Measurements from ENCODE around the gene ERCC6. TPM values are rescaled to one million over a fixed set of nuclear protein-coding genes. Genes with fewer than 3 reads are reported as not detected.

The ERCC6 gene
- total RNA-seq, 1 experiment from 2014 or later = 36.7 TPM

DNA sequence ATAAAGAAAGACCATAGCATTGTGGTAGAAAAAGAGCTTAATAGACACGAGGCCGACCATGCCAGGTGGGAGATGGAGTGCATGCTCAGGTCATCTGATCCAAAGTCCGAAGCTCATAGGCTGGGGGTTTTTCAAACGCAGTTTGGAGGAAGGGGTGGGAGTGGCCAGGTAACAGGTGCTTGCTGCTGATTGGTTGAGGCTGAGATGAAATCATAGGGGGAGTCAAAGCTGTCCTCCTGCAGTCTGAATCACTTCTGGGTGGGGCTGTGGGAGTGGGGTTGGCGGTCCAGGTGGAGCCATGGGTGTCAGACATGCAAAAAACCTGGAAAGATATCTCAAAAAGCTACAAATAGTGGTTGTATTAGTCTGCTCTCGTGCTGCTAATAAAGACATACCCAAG, 2.8 kb upstream of the ERCC6 start:
- Histone ChIP-seq H3K79me2 (ENCODE audit: low read length) (peaks cover 19% of the 10 kb centered on the region), H3F3A (ENCODE audit: low read length, unreplicated experiment) (no peaks in the 10 kb centered on the region), H3K9me3 (ENCODE audit: low read length) (peaks cover 9% of the 10 kb centered on the region), H3K27ac (ENCODE audit: low read length) (no peak overlapping the region), H3K27me3 (ENCODE audit: low read length) (no peaks in the 10 kb centered on the region), H3K4me2 (ENCODE audit: low read length) (no peak overlapping the region), H3K4me1 (ENCODE audit: insufficient read depth, low read length) (peaks cover 23% of the 10 kb centered on the region), H3K36me3 (ENCODE audit: low read depth, low read length) (peaks cover 6% of the 10 kb centered on the region; the same call in 1 of the 2 replicates), H2AFZ (ENCODE audit: low read length) (no peak overlapping the region), H4K20me1 (ENCODE audit: low read length) (no peaks in the 10 kb centered on the region), H3K4me3 (ENCODE audit: low read length) (no peak overlapping the region), H3K9me2 (replicated peaks; ENCODE audit: low read length) (no peaks in the 10 kb centered on the region), H3K9ac (ENCODE audit: low read length) (no peak overlapping the region)
- DNase-seq (no peak), ATAC-seq (no peak)
- ChIA-PET POLR2A (ENCODE audit: unreplicated experiment) (no interaction called here), CTCF (no interaction called here)
- intact Hi-C loops (cut with micrococcal nuclease) = no loop called here
- BruUV-seq (replicated peaks) = no TSS peak
- TF ChIP-seq, protein P1, sequence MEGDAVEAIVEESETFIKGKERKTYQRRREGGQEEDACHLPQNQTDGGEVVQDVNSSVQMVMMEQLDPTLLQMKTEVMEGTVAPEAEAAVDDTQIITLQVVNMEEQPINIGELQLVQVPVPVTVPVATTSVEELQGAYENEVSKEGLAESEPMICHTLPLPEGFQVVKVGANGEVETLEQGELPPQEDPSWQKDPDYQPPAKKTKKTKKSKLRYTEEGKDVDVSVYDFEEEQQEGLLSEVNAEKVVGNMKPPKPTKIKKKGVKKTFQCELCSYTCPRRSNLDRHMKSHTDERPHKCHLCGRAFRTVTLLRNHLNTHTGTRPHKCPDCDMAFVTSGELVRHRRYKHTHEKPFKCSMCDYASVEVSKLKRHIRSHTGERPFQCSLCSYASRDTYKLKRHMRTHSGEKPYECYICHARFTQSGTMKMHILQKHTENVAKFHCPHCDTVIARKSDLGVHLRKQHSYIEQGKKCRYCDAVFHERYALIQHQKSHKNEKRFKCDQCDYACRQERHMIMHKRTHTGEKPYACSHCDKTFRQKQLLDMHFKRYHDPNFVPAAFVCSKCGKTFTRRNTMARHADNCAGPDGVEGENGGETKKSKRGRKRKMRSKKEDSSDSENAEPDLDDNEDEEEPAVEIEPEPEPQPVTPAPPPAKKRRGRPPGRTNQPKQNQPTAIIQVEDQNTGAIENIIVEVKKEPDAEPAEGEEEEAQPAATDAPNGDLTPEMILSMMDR (conservative IDR thresholded peaks at IDR 0.05; ENCODE audit: low read depth, low read length) = no peak; the same call in 1 of the 2 replicates
- TF ChIP-seq EZH2phosphoT487 (IDR thresholded peaks at IDR 0.05; ENCODE audit: borderline replicate concordance, low read length) (no peak), EZH2 (IDR thresholded peaks at IDR 0.05; ENCODE audit: low read length, unreplicated experiment) (no peak)

GRCh38 chr10:49540056-49540797, 1.3 kb upstream of the ERCC6 start:
- H3K79me2 ChIP-seq (ENCODE audit: low read length) = peaks cover 34% of the 10 kb centered on the region
- no peaks in the 10 kb centered on the region for H3F3A ChIP-seq (ENCODE audit: low read length, unreplicated experiment)
- H3K9me3 ChIP-seq (ENCODE audit: low read length) = peaks cover 8% of the 10 kb centered on the region
- ChIA-PET CTCF (interaction anchor here (0.6 kb wide), 1 partner anchor 504 kb away, joined by 3 read pairs; no protein-coding TSS in a partner anchor), POLR2A (ENCODE audit: unreplicated experiment) (interaction anchor here (0.6 to 2.0 kb wide), 5 partner anchors 8 to 491 kb away, joined by 3 to 34 read pairs (median 7); no protein-coding TSS in a partner anchor)
- ATAC-seq (no peak), DNase-seq (no peak)
- peaks cover 37% of the 10 kb centered on the region for H3K4me1 ChIP-seq (ENCODE audit: insufficient read depth, low read length)
- BruUV-seq (replicated peaks) = no TSS peak
- peak overlapping the region; percentile 75; the same call in 1 of the 2 replicates for H3K27ac ChIP-seq (ENCODE audit: low read length)
- peak overlapping the region; percentile 87 for H3K4me2 ChIP-seq (ENCODE audit: low read length)
- H3K9me2 ChIP-seq (replicated peaks; ENCODE audit: low read length) = no peaks in the 10 kb centered on the region
- TF ChIP-seq EZH2 (IDR thresholded peaks at IDR 0.05; ENCODE audit: low read length, unreplicated experiment) = no peak
- no peak for TF ChIP-seq EZH2phosphoT487 (IDR thresholded peaks at IDR 0.05; ENCODE audit: borderline replicate concordance, low read length)
- TF ChIP-seq, protein P1 (conservative IDR thresholded peaks at IDR 0.05; ENCODE audit: low read depth, low read length) = no peak
- peak overlapping the region; percentile 73; the same call in 1 of the 2 replicates for H3K9ac ChIP-seq (ENCODE audit: low read length)
- H3K4me3 ChIP-seq (ENCODE audit: low read length) = peak overlapping the region; percentile 75
- H3K27me3 ChIP-seq (ENCODE audit: low read length) = no peaks in the 10 kb centered on the region
- no peaks in the 10 kb centered on the region for H4K20me1 ChIP-seq (ENCODE audit: low read length)
- intact Hi-C loops (cut with micrococcal nuclease) = no loop called here
- H2AFZ ChIP-seq (ENCODE audit: low read length) = peak overlapping the region; percentile 85
- peaks cover 14% of the 10 kb centered on the region; the same call in 1 of the 2 replicates for H3K36me3 ChIP-seq (ENCODE audit: low read depth, low read length)

Data from PC-3 (cell line).